Endodermal cell (in vitro differentiated cells): ENCODE data around the gene MLLT1. TPM values are rescaled to one million over a fixed set of nuclear protein-coding genes. Genes with fewer than 3 reads are reported as not detected.

Source experiments
- DNase-seq: peaks from one replicate; pipeline ENCODE4 v3.0.0-alpha.2; 2017
- H3K27ac ChIP-seq: 2 replicates; pipeline ENCODE4 v1.5.1; 2013; ENCODE audit warnings: mild to moderate bottlenecking, low read depth, low read length, moderate library complexity
- H3K27me3 ChIP-seq: 2 replicates; pipeline ENCODE4 v1.6.1; 2013; ENCODE audit warnings: mild to moderate bottlenecking, low read length, moderate library complexity; ENCODE audit not compliant: insufficient read depth, control insufficient read depth, poor library complexity, severe bottlenecking
- H3K36me3 ChIP-seq: 2 replicates; pipeline ENCODE4 v1.7.0; 2013; ENCODE audit warnings: mild to moderate bottlenecking, low read length, moderate library complexity; ENCODE audit not compliant: control insufficient read depth, insufficient read depth
- H3K4me1 ChIP-seq: one replicate; pipeline ENCODE4 v1.7.0; 2013; ENCODE audit warnings: low read length; ENCODE audit not compliant: control insufficient read depth, insufficient read depth
- H3K4me3 ChIP-seq: 2 replicates; pipeline ENCODE4 v1.5.1; 2013; ENCODE audit warnings: mild to moderate bottlenecking, low read length, moderate library complexity
- H3K9ac ChIP-seq: 2 replicates; pipeline ENCODE4 v1.6.1; 2013; ENCODE audit warnings: mild to moderate bottlenecking, low read length, moderate library complexity; ENCODE audit not compliant: poor library complexity, severe bottlenecking; ENCODE audit errors: extremely low read depth
- H3K9me3 ChIP-seq: 2 replicates; pipeline ENCODE4 v1.6.1; 2013; ENCODE audit warnings: mild to moderate bottlenecking, low read length, moderate library complexity; ENCODE audit not compliant: control insufficient read depth
- H3K27ac Mint-ChIP-seq: 2 replicates; pipeline ENCODE4 v1.8.0; 2020; ENCODE audit warnings: mixed read lengths
- H3K27me3 Mint-ChIP-seq: 2 replicates; pipeline ENCODE4 v1.8.0; 2021; ENCODE audit warnings: mild to moderate bottlenecking, mixed read lengths; ENCODE audit not compliant: insufficient read depth
- H3K36me3 Mint-ChIP-seq: 2 replicates; pipeline ENCODE4 v1.8.0; 2020; ENCODE audit warnings: low read depth, mixed read lengths
- H3K4me1 Mint-ChIP-seq: 2 replicates; pipeline ENCODE4 v1.8.0; 2020; ENCODE audit warnings: mixed read lengths
- H3K4me3 Mint-ChIP-seq: 2 replicates; pipeline ENCODE4 v1.8.0; 2020; ENCODE audit warnings: mild to moderate bottlenecking, moderate library complexity, mixed read lengths
- H3K9me3 Mint-ChIP-seq: 2 replicates; pipeline ENCODE4 v1.8.0; 2020; ENCODE audit warnings: mild to moderate bottlenecking, mixed read lengths
- CTCF ChIP-seq: fragments of 200-600 bp; sonication (generic); conservative IDR thresholded peaks from 2 replicates; pipeline ENCODE4 v1.5.0; 2021; ENCODE audit warnings: antibody characterized with exemption, mild to moderate bottlenecking
- WGBS, 2 experiments: methylation state at CpG; one replicate each; pipeline versions ENCODE4 v1.1.5 to v1.1.7; 2013; ENCODE audit warnings: missing lambda C conversion rate in 2 of 2, mixed read lengths in 1 of 2; ENCODE audit not compliant: insufficient coverage in 1 of 2, insufficient read length in 1 of 2; 5-methylcytosine and 5-hydroxymethylcytosine counted together
- total RNA-seq, 2 donors: library from RNA; stranded (reverse); fragmentation: NEBNext Ultra II Directional in 1 of 2; extraction: Animal tissue kit (Norgen Biotek cat#: 25700) in 1 of 2; gene quantifications; 2 replicates in 1 of 2; 3 replicates in 1 of 2; pipeline ENCODE4 v1.2.1, GENCODE V29; 2021

The MLLT1 gene
- total RNA-seq, 2 donors from 2014 or later, result 50.1 to 51.8 TPM

GRCh38 chr19:6187374-6187773 is 92.4 kb downstream of the MLLT1 start:
- peaks cover 21% of the 10 kb centered on the region for H3K27me3 Mint-ChIP-seq
- peaks cover 87% of the 10 kb centered on the region for H3K9me3 Mint-ChIP-seq

GRCh38 chr19:6185835-6186834 is 93.6 kb downstream of the MLLT1 start:
- peaks cover 79% of the 10 kb centered on the region for H3K9me3 Mint-ChIP-seq
- H3K36me3 Mint-ChIP-seq, result peaks cover 5% of the 10 kb centered on the region
- TF ChIP-seq CTCF, result no peak
- WGBS, 2 experiments, result 78 to 81% methylated on average over 3 to 4 of the region's 4 CpGs
- no peaks in the 10 kb centered on the region for H3K4me1 ChIP-seq
- no peak overlapping the region for H3K4me3 ChIP-seq
- no peak overlapping the region for H3K9ac ChIP-seq
- H3K4me1 Mint-ChIP-seq, result no peaks in the 10 kb centered on the region
- H3K27ac ChIP-seq, result no peak overlapping the region
- H3K36me3 ChIP-seq, result no peaks in the 10 kb centered on the region
- no peak overlapping the region for H3K4me3 Mint-ChIP-seq
- H3K27me3 Mint-ChIP-seq, result peaks cover 19% of the 10 kb centered on the region
- peaks cover 32% of the 10 kb centered on the region for H3K9me3 ChIP-seq
- no peak overlapping the region for H3K27ac Mint-ChIP-seq
- no peaks in the 10 kb centered on the region for H3K27me3 ChIP-seq
- no peak for DNase-seq

More at GRCh38 chr19:6187374-6187773, 92.4 kb downstream of the MLLT1 start:
- peaks cover 3% of the 10 kb centered on the region for H3K36me3 ChIP-seq
- H3K9me3 ChIP-seq, result peaks cover 42% of the 10 kb centered on the region
- Mint-ChIP-seq H3K4me3 (no peak overlapping the region), H3K27ac (no peak overlapping the region), H3K4me1 (no peaks in the 10 kb centered on the region), H3K36me3 (peaks cover 14% of the 10 kb centered on the region)
- no peaks in the 10 kb centered on the region for H3K27me3 ChIP-seq
- H3K4me1 ChIP-seq, result no peaks in the 10 kb centered on the region
- H3K9ac ChIP-seq, result no peak overlapping the region
- no peak for TF ChIP-seq CTCF
- WGBS, 2 experiments, result 89 to 92% methylated on average over 6 of the region's 6 CpGs
- no peak for DNase-seq
- H3K27ac ChIP-seq, result no peak overlapping the region
- no peak overlapping the region for H3K4me3 ChIP-seq

- no peak for DNase-seq
- Histone ChIP-seq H3K9me3 (peaks cover 23% of the 10 kb centered on the region), H3K4me1 (no peaks in the 10 kb centered on the region), H3K9ac (no peak overlapping the region), H3K27me3 (no peaks in the 10 kb centered on the region), H3K27ac (no peak overlapping the region), H3K4me3 (no peak overlapping the region), H3K36me3 (no peaks in the 10 kb centered on the region)
- Mint-ChIP-seq H3K27me3 (peaks cover 17% of the 10 kb centered on the region), H3K4me3 (no peak overlapping the region), H3K36me3 (peaks cover 3% of the 10 kb centered on the region), H3K9me3 (peaks cover 74% of the 10 kb centered on the region), H3K27ac (no peak overlapping the region), H3K4me1 (no peaks in the 10 kb centered on the region)
- no peak for TF ChIP-seq CTCF
- 76 to 80% methylated on average over 7 to 10 of the region's 10 CpGs for WGBS, 2 experiments
Measured at GRCh38 chr19:6185093-6185834, 94.5 kb downstream of the MLLT1 start.
